Upper lobe of left lung (tissue), 6 donors: ENCODE measurements around the gene ANP32B. TPM values are rescaled to one million over a fixed set of nuclear protein-coding genes. Genes with fewer than 3 reads are reported as not detected.
A peak's percentile ranks its signal among the peaks of the same experiment; 100 is the strongest.

Experiments used
- ATAC-seq, 2 donors: fragments of 200-7000 bp; cut with Tn5 transposase; one replicate each; pipeline ENCODE4 v1.9.1; 2022; ENCODE audit warnings: mild to moderate bottlenecking in 2 of 2, moderate library complexity in 2 of 2; ENCODE audit not compliant: low FRiP score in 2 of 2
- DNase-seq, 2 donors: peaks; one replicate each; pipeline ENCODE4 v3.0.0-alpha.2; 2019 to 2020
- H3K27ac ChIP-seq, 4 donors: fragments of 200-600 bp; sonication (generic); one replicate each; pipeline ENCODE4 v1.5.1; 2016 to 2019
- H3K27me3 ChIP-seq, 4 donors: fragments of 200-600 bp; sonication (generic); one replicate each; pipeline ENCODE4 v1.5.1; 2017 to 2019
- H3K36me3 ChIP-seq, 4 donors: fragments of 200-600 bp; sonication (generic); one replicate each; pipeline ENCODE4 v1.5.1; 2016 to 2019
- H3K4me1 ChIP-seq, 4 donors: fragments of 200-600 bp; sonication (generic); one replicate each; pipeline ENCODE4 v1.5.1; 2018 to 2019
- H3K4me3 ChIP-seq, 4 donors: fragments of 200-600 bp; sonication (generic); one replicate each; pipeline ENCODE4 v1.5.1; 2017 to 2019; ENCODE audit warnings: mild to moderate bottlenecking in 2 of 4, moderate library complexity in 1 of 4
- H3K9me3 ChIP-seq, 4 donors: fragments of 200-600 bp; sonication (generic); one replicate each; pipeline ENCODE4 v1.5.1; 2018 to 2019
- CTCF ChIP-seq, 6 experiments: fragments of 450-650 bp in 4 of 6; fragments of 200-600 bp in 2 of 6; sonication (generic) in 2 of 6; IDR thresholded peaks; one replicate each; pipeline ENCODE4 v1.5.1; 2016 to 2019; ENCODE audit warnings: antibody characterized with exemption in 6 of 6
- EP300 ChIP-seq, 4 donors: sonication (generic); formaldehyde crosslinking; IDR thresholded peaks; one replicate each; pipeline ENCODE4 v1.5.1; 2017; ENCODE audit warnings: antibody characterized with exemption in 4 of 4, control low read depth in 2 of 4
- POLR2A ChIP-seq, 4 donors: fragments of 450-650 bp; IDR thresholded peaks; one replicate each; pipeline ENCODE4 v1.5.1; 2016 to 2017; ENCODE audit warnings: antibody characterized with exemption in 4 of 4, mild to moderate bottlenecking in 2 of 4
- POLR2AphosphoS5 ChIP-seq, 2 donors: sonication (generic); formaldehyde crosslinking; IDR thresholded peaks; one replicate each; pipeline ENCODE4 v1.5.1; 2017; ENCODE audit warnings: antibody characterized with exemption in 2 of 2
- WGBS, 2 donors: methylation state at CpG; one replicate each; pipeline ENCODE4 v1.1.5; 2017 to 2018; 5-methylcytosine and 5-hydroxymethylcytosine counted together
- total RNA-seq, 6 donors: library from RNA; depleted of rRNA in 4 of 6; stranded (reverse); fragments of >200 nt in 4 of 6; gene quantifications; one replicate each; pipeline versions ENCODE4 v1.1.0 to v1.2.1, GENCODE V29; 2016 to 2021
- donor health status: DM: no; HTN: no; CAD: no; lungs with moderate emphysema.
- donor health status: DM: no; HTN: yes; CAD: no; lungs with severe emphysema.

Gene ANP32B
- total RNA-seq, 6 donors from 2014 or later: 34.1 to 116 (median 66.0) TPM

DNA sequence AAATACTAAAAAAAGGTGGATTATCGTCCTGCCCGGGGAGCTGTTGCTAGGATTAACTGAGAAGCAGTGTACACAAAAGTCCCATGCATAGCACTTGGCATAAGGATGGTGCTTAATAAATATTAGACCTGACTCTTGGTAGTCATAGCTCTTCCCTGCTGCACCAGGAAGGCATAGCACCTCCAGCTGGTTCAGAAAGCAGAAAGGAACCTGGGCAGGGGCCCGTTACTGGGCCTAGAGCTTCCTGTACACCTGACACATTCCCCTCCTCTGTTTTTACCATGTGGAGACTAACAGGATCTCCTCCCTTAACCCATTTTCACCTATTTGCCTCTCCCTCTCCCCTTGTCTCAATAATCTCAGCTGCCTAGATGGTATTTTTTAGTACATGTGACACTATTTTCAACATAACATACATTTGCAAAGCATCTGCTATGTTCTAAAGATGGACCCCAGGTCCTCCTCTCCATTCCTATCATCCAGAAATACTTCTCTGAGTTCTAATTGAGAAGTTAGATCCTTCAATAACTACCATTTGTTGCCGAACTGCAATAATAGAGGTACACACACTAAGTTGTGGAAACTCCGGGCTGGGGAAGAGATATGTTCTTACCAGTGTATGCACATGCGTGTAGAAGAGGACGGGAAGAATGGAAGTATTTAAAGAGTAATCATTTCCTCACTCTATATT, 3.2 kb upstream of the ANP32B start:
- Histone ChIP-seq H3K27ac (no peak overlapping the region), H3K4me3 (no peak overlapping the region), H3K4me1 (peaks cover 4 to 9% (median 7%) of the 10 kb centered on the region in 4 donors), H3K27me3 (no peaks in the 10 kb centered on the region), H3K36me3 (no peaks in the 10 kb centered on the region), H3K9me3 (no peaks in the 10 kb centered on the region)
- 77 to 78% methylated on average over 7 of the region's 7 CpGs for WGBS, 2 donors
- no peak for ATAC-seq
- TF ChIP-seq CTCF (IDR thresholded peaks at IDR 0.05) (no peak), EP300 (IDR thresholded peaks at IDR 0.05) (no peak), POLR2AphosphoS5 (IDR thresholded peaks at IDR 0.05) (no peak), POLR2A (IDR thresholded peaks at IDR 0.05) (no peak)
- DNase-seq: no peak

DNA sequence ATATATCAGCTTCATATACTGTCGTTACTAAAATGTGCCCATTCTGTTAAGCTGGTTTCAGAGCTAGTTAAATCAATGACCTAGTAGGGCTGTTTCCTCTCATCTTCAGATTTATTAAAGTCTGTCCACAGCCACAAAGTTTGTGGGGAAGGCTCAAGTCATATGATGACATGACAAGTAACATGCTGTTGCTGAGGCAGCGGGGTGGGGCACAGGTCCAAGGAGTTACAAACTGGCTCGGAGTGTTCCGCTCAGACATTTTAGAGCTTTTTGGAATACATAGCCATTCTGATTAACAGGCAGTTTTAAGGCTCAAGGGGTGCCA, 2.7 kb upstream of the ANP32B start:
- 81 to 82% methylated on average over 4 of the region's 4 CpGs for WGBS, 2 donors
- Histone ChIP-seq H3K4me3 (no peak overlapping the region), H3K4me1 (peaks cover 5 to 14% (median 10%) of the 10 kb centered on the region in 4 donors), H3K36me3 (no peaks in the 10 kb centered on the region), H3K27me3 (no peaks in the 10 kb centered on the region), H3K27ac (no peak overlapping the region), H3K9me3 (no peaks in the 10 kb centered on the region)
- no peak for DNase-seq
- TF ChIP-seq CTCF (IDR thresholded peaks at IDR 0.05): no peak
- no peak for TF ChIP-seq POLR2A (IDR thresholded peaks at IDR 0.05)
- no peak for TF ChIP-seq POLR2AphosphoS5 (IDR thresholded peaks at IDR 0.05)
- no peak for TF ChIP-seq EP300 (IDR thresholded peaks at IDR 0.05)
- no peak for ATAC-seq

- Histone ChIP-seq H3K36me3 (no peaks in the 10 kb centered on the region), H3K4me3 (no peak overlapping the region), H3K4me1 (peaks cover 12 to 22% (median 18%) of the 10 kb centered on the region in 4 donors), H3K27ac (no peak overlapping the region), H3K27me3 (no peaks in the 10 kb centered on the region), H3K9me3 (no peaks in the 10 kb centered on the region)
- no peak for DNase-seq
- 80 to 85% methylated on average over 10 of the region's 10 CpGs for WGBS, 2 donors
- no peak for ATAC-seq
- TF ChIP-seq POLR2AphosphoS5 (IDR thresholded peaks at IDR 0.05) (no peak), POLR2A (IDR thresholded peaks at IDR 0.05) (no peak), CTCF (IDR thresholded peaks at IDR 0.05) (no peak), EP300 (IDR thresholded peaks at IDR 0.05) (no peak)
Observed at GRCh38 chr9:97980918-97981845, 2.0 kb upstream of the ANP32B start.

- DNase-seq (no peak), ATAC-seq (no peak)
- Histone ChIP-seq H3K27me3 (no peaks in the 10 kb centered on the region), H3K36me3 (no peaks in the 10 kb centered on the region), H3K4me1 (peaks cover 21 to 30% (median 24%) of the 10 kb centered on the region in 4 donors), H3K4me3 (peak overlapping the region; percentile 60 to 96 (median 90)), H3K27ac (peak overlapping the region; percentile 94 to 100 (median 97)), H3K9me3 (no peaks in the 10 kb centered on the region)
- WGBS, 2 donors: 48 to 49% methylated on average over 15 of the region's 15 CpGs
- TF ChIP-seq POLR2A (IDR thresholded peaks at IDR 0.05) (no peak), POLR2AphosphoS5 (IDR thresholded peaks at IDR 0.05) (no peak), EP300 (IDR thresholded peaks at IDR 0.05) (no peak), CTCF (IDR thresholded peaks at IDR 0.05) (no peak)
Observed at GRCh38 chr9:97981846-97982682, 1.1 kb upstream of the ANP32B start.
